GM12878 (cell line): Measurements from ENCODE around the gene BTNL9. TPM values are rescaled to one million over a fixed set of nuclear protein-coding genes. Genes with fewer than 3 reads are reported as not detected.

Experiments used
- ATAC-seq: fragments of 200-7000 bp; cut with Tn5 transposase; 3 replicates; pipeline ENCODE4 v1.9.1; 2020; ENCODE audit warnings: mild to moderate bottlenecking, moderate library complexity
- Bru-seq: library from RNA; stranded (reverse); fragments of 400-500 nt; gene quantifications from one replicate; lab custom pipeline; 2021; lab: Mats Ljungman, UMichigan
- BruChase-seq, 2 experiments: library from RNA; stranded (reverse); fragments of 400-500 nt; gene quantifications; one replicate each; lab custom pipeline; 2021; lab: Mats Ljungman, UMichigan
- BruUV-seq: library from RNA; stranded (reverse); fragments of 400-500 nt; replicated peaks from 2 replicates; lab custom pipeline; 2021; lab: Mats Ljungman, UMichigan
- CTCF ChIA-PET: fragments of 300-600 bp; sonication (Branson Sonifier 250); formaldehyde crosslinking; extraction: SDS; loops from one replicate; lab custom pipeline; 2021; ENCODE audit warnings: inconsistent platforms; lab: Yijun Ruan, JAX
- POLR2A ChIA-PET: fragments of 350-600 bp; formaldehyde crosslinking; extraction: SDS; loops from one replicate; lab custom pipeline; 2021; ENCODE audit warnings: inconsistent platforms; lab: Charles Lee
- RAD21 ChIA-PET: fragments of 300-600 bp; sonication (Branson Sonifier 250); formaldehyde crosslinking; loops from one replicate; lab custom pipeline; 2023; ENCODE audit warnings: antibody characterized with exemption; ENCODE audit not compliant: unreplicated experiment; lab: Charles Lee
- SMC1A ChIA-PET: fragments of 300-600 bp; sonication (Branson Sonifier 250); formaldehyde crosslinking; loops from one replicate; lab custom pipeline; 2023; ENCODE audit not compliant: unreplicated experiment, uncharacterized antibody; lab: Charles Lee
- DNase-seq: peaks from one replicate; pipeline ENCODE4 v3.0.0-alpha.2; 2011; ENCODE audit warnings: low read depth, low spot score
- FAIRE-seq: peaks from 3 replicates; lab custom pipeline; 2011; peaks lifted over from hg19 to GRCh38; lab: Jason Lieb, UNC
- H2AFZ ChIP-seq: 2 replicates; pipeline ENCODE4 v1.6.0; 2011; ENCODE audit warnings: low read depth, low read length, control low read depth; ENCODE audit not compliant: control insufficient read depth
- H3K27ac ChIP-seq: 2 replicates; pipeline ENCODE4 v1.5.1; 2011; ENCODE audit warnings: control low read depth; ENCODE audit not compliant: control insufficient read depth, insufficient read depth
- H3K27me3 ChIP-seq, 2 experiments: replicated peaks in 1 of 2; 2 replicates each; pipeline versions ENCODE4 v1.6.0 to v1.6.1; 2011; ENCODE audit warnings: low read length in 1 of 2; ENCODE audit not compliant: control insufficient read depth in 2 of 2, insufficient read depth in 2 of 2
- H3K36me3 ChIP-seq, 2 experiments: 2 replicates each; pipeline ENCODE4 v1.5.1; 2011; ENCODE audit warnings: low read length in 1 of 2; ENCODE audit not compliant: control insufficient read depth in 2 of 2, insufficient read depth in 2 of 2
- H3K4me1 ChIP-seq: 2 replicates; pipeline ENCODE4 v1.6.1; 2011; ENCODE audit warnings: mild to moderate bottlenecking, low read length, moderate library complexity, mixed read lengths; ENCODE audit not compliant: control insufficient read depth, insufficient read depth
- H3K4me2 ChIP-seq: 2 replicates; pipeline ENCODE4 v1.6.0; 2011; ENCODE audit warnings: control low read depth; ENCODE audit not compliant: control insufficient read depth, insufficient read depth
- H3K4me3 ChIP-seq: fragments of 200-600 bp; sonication (generic); 2 replicates; pipeline ENCODE4 v1.5.1; 2016
- H3K79me2 ChIP-seq: 2 replicates; pipeline ENCODE4 v1.6.0; 2011; ENCODE audit warnings: low read length; ENCODE audit not compliant: control insufficient read depth, insufficient read depth
- H3K9ac ChIP-seq: 2 replicates; pipeline ENCODE4 v1.8.0; 2011; ENCODE audit warnings: low read length, control low read depth, mixed read lengths; ENCODE audit not compliant: control insufficient read depth, insufficient read depth
- H3K9me3 ChIP-seq: replicated peaks from 3 replicates; pipeline ENCODE4 v1.5.1; 2011; ENCODE audit warnings: mild to moderate bottlenecking, low read length; ENCODE audit not compliant: control insufficient read depth, insufficient read depth
- H4K20me1 ChIP-seq: 2 replicates; pipeline ENCODE4 v1.6.0; 2011; ENCODE audit not compliant: control insufficient read depth, insufficient read depth
- BHLHE40 ChIP-seq, 2 experiments: fragments of 450-650 bp in 1 of 2; IDR thresholded peaks; 2 replicates each; pipeline ENCODE4 v1.6.1; 2011 to 2017; ENCODE audit warnings: low read depth in 2 of 2, borderline replicate concordance in 1 of 2, improper control_type of control experiment in 1 of 2, low read length in 1 of 2, mild to moderate bottlenecking in 1 of 2
- ESRRA ChIP-seq: IDR thresholded peaks from 2 replicates; pipeline ENCODE4 v1.6.1; 2012; ENCODE audit warnings: mild to moderate bottlenecking, low read length, improper control_type of control experiment
- FOXM1 ChIP-seq: IDR thresholded peaks from 2 replicates; pipeline ENCODE4 v1.6.1; 2012; ENCODE audit warnings: low read depth, mild to moderate bottlenecking, inconsistent platforms, low read length, moderate library complexity
- JUNB ChIP-seq: IDR thresholded peaks from 2 replicates; pipeline ENCODE4 v1.6.1; 2016; ENCODE audit warnings: antibody characterized with exemption, mild to moderate bottlenecking
- NR2C1 ChIP-seq: fragments of 450-650 bp; IDR thresholded peaks from 2 replicates; pipeline ENCODE4 v1.6.1; 2017; ENCODE audit warnings: antibody characterized with exemption, mild to moderate bottlenecking, moderate library complexity
- NR2F1 ChIP-seq: fragments of 450-650 bp; conservative IDR thresholded peaks from 2 replicates; pipeline ENCODE4 v1.6.1; 2017; ENCODE audit warnings: mild to moderate bottlenecking
- PAX5 ChIP-seq: IDR thresholded peaks from 2 replicates; pipeline ENCODE4 v1.6.1; 2011; ENCODE audit warnings: low read depth, low read length, borderline replicate concordance
- POLR2AphosphoS2 ChIP-seq: IDR thresholded peaks from 2 replicates; pipeline ENCODE4 v1.6.1; 2011; ENCODE audit warnings: low read depth, mild to moderate bottlenecking, low read length, improper control_type of control experiment, moderate library complexity
- SIN3A ChIP-seq: IDR thresholded peaks from 2 replicates; pipeline ENCODE4 v1.6.1; 2012; ENCODE audit warnings: low read depth, low read length, improper control_type of control experiment
- SREBF2 ChIP-seq: IDR thresholded peaks from 2 replicates; pipeline ENCODE4 v1.6.1; 2012; ENCODE audit warnings: mild to moderate bottlenecking, low read length
- WGBS: methylation state at CpG from one replicate; pipeline ENCODE4 v1.1.6; 2016; ENCODE audit warnings: low lambda C conversion rate; ENCODE audit not compliant: insufficient replicate concordance, insufficient coverage; ENCODE audit errors: missing lambda C conversion rate; 5-methylcytosine and 5-hydroxymethylcytosine counted together
- in situ Hi-C: fragments of 300-500 bp; cut with MboI; formaldehyde crosslinking; loops from 9 replicates; pipeline ENCODE4 v1.14.3; 2018; ENCODE audit warnings: mixed read lengths
- intact Hi-C: fragments of 100-400 bp; cut with micrococcal nuclease; formaldehyde crosslinking; loops from one replicate; pipeline ENCODE4 v1.14.2; 2022; ENCODE audit not compliant: unreplicated experiment
- long read RNA-seq, 2 experiments: library from polyadenylated mRNA; unstranded; transcript quantifications; one replicate each; pipeline ENCODE4 v2.0.0, GENCODE V29; 2019 to 2020
- polyA minus RNA-seq, 3 experiments: library from RNA; depleted of rRNA, polyadenylated mRNA; stranded (reverse); fragments of >200 nt; gene quantifications; 2 replicates each; pipeline ENCODE4 v1.2.3, GENCODE V29; 2011
- polyA plus RNA-seq, 11 experiments: library from polyadenylated mRNA; depleted of rRNA in 4 of 11; unstranded in 6 of 11; stranded (reverse) in 5 of 11; fragments of >200 nt; fragmentation: Nextera tagmentation in 4 of 11; fragmentation: Illumina TruSeq in 1 of 11; extraction: Ambion mirVana in 4 of 11; extraction: Trizol in 1 of 11; gene quantifications; 1 replicate in 1 of 11; 2 replicates in 10 of 11; pipeline versions ENCODE4 v1.2.1 to v1.2.3, GENCODE V29; 2011 to 2016; ENCODE audit warnings: inconsistent platforms in 2 of 11, missing spikeins in 2 of 11, low read depth in 1 of 11
- total RNA-seq, 4 experiments: library from RNA; depleted of rRNA in 3 of 4; stranded (reverse); fragments of >200 nt in 3 of 4; fragmentation: Illumina TruSeq in 1 of 4; extraction: Trizol in 1 of 4; gene quantifications; 2 replicates each; pipeline versions ENCODE4 v1.2.1 to v1.2.3, GENCODE V29; 2013 to 2021
- TF ChIP-seq, protein P1 (sequence below): IDR thresholded peaks from 2 replicates; pipeline ENCODE4 v1.6.1; 2012; ENCODE audit warnings: low read depth, low read length, improper control_type of control experiment
- TF ChIP-seq, protein P2 (sequence below): IDR thresholded peaks from 2 replicates; pipeline ENCODE4 v1.6.1; 2011; ENCODE audit warnings: borderline replicate concordance, low read depth, mild to moderate bottlenecking, moderate library complexity, mixed read lengths, low read length; ENCODE audit not compliant: insufficient read depth; ENCODE audit errors: extremely low read length
- TF ChIP-seq, protein P3 (sequence below): IDR thresholded peaks from 2 replicates; pipeline ENCODE4 v1.6.1; 2012; ENCODE audit warnings: low read depth, low read length, improper control_type of control experiment
- TF ChIP-seq, protein P4 (sequence below): fragments of 450-650 bp; IDR thresholded peaks from 2 replicates; pipeline ENCODE4 v1.6.1; 2016; ENCODE audit warnings: mild to moderate bottlenecking

The BTNL9 gene
- total RNA-seq (2013; cell fraction: nucleolus; rRNA removed), result 283 and 331 TPM in 2 replicates
- 0.06 and 0.16 TPM in 2 replicates for total RNA-seq (2014; rRNA removed)
- not detected in 2 replicates for total RNA-seq (2014; rRNA removed; fragmentation: Illumina TruSeq; extraction: Trizol)
- 0.05 and 0.08 TPM in 2 replicates for total RNA-seq (2021)
- polyA plus RNA-seq (2011; ENCODE audit: low read depth), result 0.94 TPM
- 12.3 and 16.5 TPM in 2 replicates for polyA plus RNA-seq (2011; rRNA removed)
- polyA plus RNA-seq (2011; cell fraction: cytosol; rRNA removed), result 16.0 and 21.2 TPM in 2 replicates
- polyA plus RNA-seq (2011; cell fraction: nucleus; rRNA removed), result 90.7 and 117 TPM in 2 replicates
- polyA plus RNA-seq (2012), result 1.8 and 5.6 TPM in 2 replicates
- 0.24 TPM in 1 of 2 replicates, not detected in the other for polyA plus RNA-seq (2014; fragmentation: Illumina TruSeq; extraction: Trizol)
- not detected for polyA plus RNA-seq (2014; fragmentation: Nextera tagmentation; extraction: Ambion mirVana)
- polyA plus RNA-seq (2014; rRNA removed), result 0.01 and 0.38 TPM in 2 replicates
- polyA plus RNA-seq (2016; fragmentation: Nextera tagmentation; extraction: Ambion mirVana), result not detected
- 6.2 and 12.6 TPM in 2 replicates for polyA minus RNA-seq (2011; rRNA and poly(A)+ RNA removed)
- polyA minus RNA-seq (2011; cell fraction: cytosol; rRNA and poly(A)+ RNA removed), result 3.1 and 8.7 TPM in 2 replicates
- polyA minus RNA-seq (2011; cell fraction: nucleus; rRNA and poly(A)+ RNA removed), result 29.3 and 31.1 TPM in 2 replicates
- percentile 63 among the genes with signal in this experiment for Bru-seq, nascent RNA
- BruChase-seq, experiment 1, labeled RNA remaining after a 6-hour chase, result percentile 79 among the genes with signal in this experiment
- percentile 68 among the genes with signal in this experiment for BruChase-seq, experiment 2, labeled RNA remaining after a 2-hour chase
- long read RNA-seq, experiment 1, result 0 reads
- long read RNA-seq, experiment 2, result 0 reads

DNA sequence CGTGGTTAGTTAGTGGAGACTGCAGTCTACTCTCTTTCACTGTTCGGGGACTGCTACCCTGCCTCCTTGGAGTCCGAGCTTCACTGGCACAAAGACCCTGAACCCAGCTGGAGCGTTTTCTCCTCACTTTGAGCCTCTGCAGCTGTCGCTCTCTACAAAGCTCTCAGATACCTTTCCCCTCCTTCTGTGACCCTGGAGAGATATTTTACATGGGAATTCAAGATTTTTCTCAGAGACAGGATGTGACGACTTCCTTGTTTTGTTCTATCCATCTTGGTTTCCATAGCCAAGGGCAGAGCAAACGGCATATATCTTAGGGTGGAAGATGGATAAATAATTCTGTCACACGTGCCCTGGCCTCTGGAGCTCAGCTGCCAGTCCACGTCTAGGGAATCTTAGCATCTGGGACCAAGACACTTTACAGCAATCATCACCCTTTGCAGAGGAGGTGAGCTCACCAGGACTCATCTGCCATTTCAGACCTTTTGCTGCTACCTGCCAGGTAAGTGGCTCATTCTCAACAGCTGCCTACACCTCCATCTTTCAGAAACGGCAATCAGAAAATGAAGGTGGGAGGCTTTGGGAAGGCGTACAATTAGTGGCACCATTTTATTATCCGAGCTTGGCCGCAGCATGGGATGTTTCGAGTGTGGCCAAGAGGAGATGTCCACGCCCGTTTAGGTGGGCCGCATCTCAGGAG, at the start of gene BTNL9:
Gene BTNL9 (plus strand): TSS at position 336 of the 700 bp plus-strand sequence. CDS start 5,224 bp downstream, outside the sequence.
- ChIA-PET RAD21 (no interaction called here), POLR2A (no interaction called here)
- no peak for TF ChIP-seq NR2C1
- no peak for TF ChIP-seq SIN3A
- TF ChIP-seq JUNB, result no peak
- TF ChIP-seq, protein P1, sequence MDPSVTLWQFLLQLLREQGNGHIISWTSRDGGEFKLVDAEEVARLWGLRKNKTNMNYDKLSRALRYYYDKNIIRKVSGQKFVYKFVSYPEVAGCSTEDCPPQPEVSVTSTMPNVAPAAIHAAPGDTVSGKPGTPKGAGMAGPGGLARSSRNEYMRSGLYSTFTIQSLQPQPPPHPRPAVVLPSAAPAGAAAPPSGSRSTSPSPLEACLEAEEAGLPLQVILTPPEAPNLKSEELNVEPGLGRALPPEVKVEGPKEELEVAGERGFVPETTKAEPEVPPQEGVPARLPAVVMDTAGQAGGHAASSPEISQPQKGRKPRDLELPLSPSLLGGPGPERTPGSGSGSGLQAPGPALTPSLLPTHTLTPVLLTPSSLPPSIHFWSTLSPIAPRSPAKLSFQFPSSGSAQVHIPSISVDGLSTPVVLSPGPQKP, result no peak
- TF ChIP-seq, protein P2, sequence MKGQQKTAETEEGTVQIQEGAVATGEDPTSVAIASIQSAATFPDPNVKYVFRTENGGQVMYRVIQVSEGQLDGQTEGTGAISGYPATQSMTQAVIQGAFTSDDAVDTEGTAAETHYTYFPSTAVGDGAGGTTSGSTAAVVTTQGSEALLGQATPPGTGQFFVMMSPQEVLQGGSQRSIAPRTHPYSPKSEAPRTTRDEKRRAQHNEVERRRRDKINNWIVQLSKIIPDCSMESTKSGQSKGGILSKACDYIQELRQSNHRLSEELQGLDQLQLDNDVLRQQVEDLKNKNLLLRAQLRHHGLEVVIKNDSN, result no peak
- TF ChIP-seq, protein P3, sequence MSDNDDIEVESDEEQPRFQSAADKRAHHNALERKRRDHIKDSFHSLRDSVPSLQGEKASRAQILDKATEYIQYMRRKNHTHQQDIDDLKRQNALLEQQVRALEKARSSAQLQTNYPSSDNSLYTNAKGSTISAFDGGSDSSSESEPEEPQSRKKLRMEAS, result no peak
- TF ChIP-seq SREBF2, result no peak
- TF ChIP-seq NR2F1, result no peak
- no peak for TF ChIP-seq BHLHE40 (IDR thresholded peaks at IDR 0.05; ENCODE audit: borderline replicate concordance in 1 of 2, low read depth in 2 of 2, low read length in 1 of 2)
- TF ChIP-seq FOXM1, result no peak
- no peak for TF ChIP-seq POLR2AphosphoS2
- TF ChIP-seq PAX5, result no peak
- no peak for TF ChIP-seq ESRRA
- TF ChIP-seq, protein P4, sequence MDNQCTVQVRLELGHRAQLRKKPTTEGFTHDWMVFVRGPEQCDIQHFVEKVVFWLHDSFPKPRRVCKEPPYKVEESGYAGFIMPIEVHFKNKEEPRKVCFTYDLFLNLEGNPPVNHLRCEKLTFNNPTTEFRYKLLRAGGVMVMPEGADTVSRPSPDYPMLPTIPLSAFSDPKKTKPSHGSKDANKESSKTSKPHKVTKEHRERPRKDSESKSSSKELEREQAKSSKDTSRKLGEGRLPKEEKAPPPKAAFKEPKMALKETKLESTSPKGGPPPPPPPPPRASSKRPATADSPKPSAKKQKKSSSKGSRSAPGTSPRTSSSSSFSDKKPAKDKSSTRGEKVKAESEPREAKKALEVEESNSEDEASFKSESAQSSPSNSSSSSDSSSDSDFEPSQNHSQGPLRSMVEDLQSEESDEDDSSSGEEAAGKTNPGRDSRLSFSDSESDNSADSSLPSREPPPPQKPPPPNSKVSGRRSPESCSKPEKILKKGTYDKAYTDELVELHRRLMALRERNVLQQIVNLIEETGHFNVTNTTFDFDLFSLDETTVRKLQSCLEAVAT, result no peak

More for the DNA sequence above, at the start of gene BTNL9:
- Histone ChIP-seq H2AFZ (no peak within 1 kb of the TSS), H3K4me1 (no peaks in the 10 kb centered on the region), H3K27ac (no peak within 1 kb of the TSS), H3K36me3 (no peaks in the 10 kb centered on the region), H3K79me2 (no peaks in the 10 kb centered on the region), H3K4me2 (no peak within 1 kb of the TSS), H3K4me3 (no peak within 1 kb of the TSS), H3K9me3 (no peaks in the 10 kb centered on the region), H3K27me3 (no peaks in the 10 kb centered on the region; a peak in 1 of 4 replicates), H4K20me1 (no peaks in the 10 kb centered on the region), H3K9ac (no peak within 1 kb of the TSS)
- intact Hi-C loops (no loop called here), in situ Hi-C loops (no loop called here)
- no TSS peak for BruUV-seq
- WGBS, result 37% methylated on average over 17 of the region's 17 CpGs
- ChIA-PET CTCF (interaction anchor here (1.1 kb wide), 1 partner anchor 128 kb away, joined by 3 read pairs; no protein-coding TSS in a partner anchor), SMC1A (interaction anchor here (1.0 to 1.6 kb wide), 3 partner anchors 64 to 177 kb away, joined by 3 to 4 read pairs (median 3); no protein-coding TSS in a partner anchor)
- DNase-seq, result no peak
- no peak for ATAC-seq
- FAIRE-seq, result no peak
